Measurements from ENCODE around the gene COL4A2.
"Not testable (repeated sequence)": the region's sequence is repeated elsewhere in the genome, so short reads cannot be mapped to it uniquely, and the experiment has no call there.

The COL4A2 gene

GRCh38 chr13:110483386-110483968, 176.4 kb downstream of the COL4A2 start:
- ChIA-PET CTCF (no interaction called here), POLR2A (ENCODE audit: low non-redundant PET) (interaction anchor here (0.6 kb wide), 1 partner anchor 68 kb away, joined by 4 read pairs; no protein-coding TSS in a partner anchor)
- TF ChIP-seq CTCF (conservative IDR thresholded peaks at IDR 0.05; ENCODE audit: low read depth) = no peak
- H3K27ac ChIP-seq = no peak overlapping the region
- no peak for DNase-seq (ENCODE audit: low spot score)

GRCh38 chr13:110484290-110485048, 177.4 kb downstream of the COL4A2 start:
- H3K27ac ChIP-seq = no peak overlapping the region
- ChIA-PET POLR2A (ENCODE audit: low non-redundant PET) (no interaction called here), CTCF (no interaction called here)
- TF ChIP-seq CTCF (conservative IDR thresholded peaks at IDR 0.05; ENCODE audit: low read depth) = no peak
- no peak for DNase-seq (ENCODE audit: low spot score)

GRCh38 chr13:110485604-110486003, 178.5 kb downstream of the COL4A2 start:
- DNase-seq (ENCODE audit: low spot score) = no peak
- peak overlapping the region; percentile 10; the same call in 1 of the 2 replicates for H3K27ac ChIP-seq
- no peak for TF ChIP-seq CTCF (conservative IDR thresholded peaks at IDR 0.05; ENCODE audit: low read depth)
- POLR2A ChIA-PET (ENCODE audit: low non-redundant PET) = no interaction called here
- CTCF ChIA-PET = no interaction called here

GRCh38 chr13:110486061-110486715, 179.1 kb downstream of the COL4A2 start:
- no peak for DNase-seq (ENCODE audit: low spot score)
- ChIA-PET POLR2A (ENCODE audit: low non-redundant PET) (no interaction called here), CTCF (interaction anchor here (0.6 kb wide), 1 partner anchor 199 kb away, joined by 5 read pairs; no protein-coding TSS in a partner anchor)
- TF ChIP-seq CTCF (conservative IDR thresholded peaks at IDR 0.05; ENCODE audit: low read depth) = no peak
- peak overlapping the region; percentile 29 for H3K27ac ChIP-seq

GRCh38 chr13:110486880-110487279, 179.8 kb downstream of the COL4A2 start:
- H3K27ac ChIP-seq = peak overlapping the region; percentile 29
- CTCF ChIA-PET = interaction anchor here (0.6 kb wide), 1 partner anchor 198 kb away, joined by 5 read pairs; no protein-coding TSS in a partner anchor
- POLR2A ChIA-PET (ENCODE audit: low non-redundant PET); DNase-seq (ENCODE audit: low spot score): not testable (repeated sequence)

GRCh38 chr13:110490009-110490770, 183.1 kb downstream of the COL4A2 start:
- no peak overlapping the region for H3K27ac ChIP-seq
- no peak for TF ChIP-seq CTCF (conservative IDR thresholded peaks at IDR 0.05; ENCODE audit: low read depth)
- DNase-seq (ENCODE audit: low spot score) = no peak
- POLR2A ChIA-PET (ENCODE audit: low non-redundant PET) = no interaction called here
- CTCF ChIA-PET = interaction anchor here (0.6 kb wide), 1 partner anchor 1896 kb away, joined by 4 read pairs; no protein-coding TSS in a partner anchor

Measured in RWPE1 (cell line).